GM18907 (cell line): Measurements from ENCODE around the gene SNN.

Experiments used
- ATAC-seq: cut with Tn5 transposase; IDR thresholded peaks from one replicate; pipeline ENCODE4 v1.9.1; 2021; ENCODE audit warnings: mild to moderate bottlenecking, moderate library complexity; ENCODE audit not compliant: unreplicated experiment

SNN gene

DNA sequence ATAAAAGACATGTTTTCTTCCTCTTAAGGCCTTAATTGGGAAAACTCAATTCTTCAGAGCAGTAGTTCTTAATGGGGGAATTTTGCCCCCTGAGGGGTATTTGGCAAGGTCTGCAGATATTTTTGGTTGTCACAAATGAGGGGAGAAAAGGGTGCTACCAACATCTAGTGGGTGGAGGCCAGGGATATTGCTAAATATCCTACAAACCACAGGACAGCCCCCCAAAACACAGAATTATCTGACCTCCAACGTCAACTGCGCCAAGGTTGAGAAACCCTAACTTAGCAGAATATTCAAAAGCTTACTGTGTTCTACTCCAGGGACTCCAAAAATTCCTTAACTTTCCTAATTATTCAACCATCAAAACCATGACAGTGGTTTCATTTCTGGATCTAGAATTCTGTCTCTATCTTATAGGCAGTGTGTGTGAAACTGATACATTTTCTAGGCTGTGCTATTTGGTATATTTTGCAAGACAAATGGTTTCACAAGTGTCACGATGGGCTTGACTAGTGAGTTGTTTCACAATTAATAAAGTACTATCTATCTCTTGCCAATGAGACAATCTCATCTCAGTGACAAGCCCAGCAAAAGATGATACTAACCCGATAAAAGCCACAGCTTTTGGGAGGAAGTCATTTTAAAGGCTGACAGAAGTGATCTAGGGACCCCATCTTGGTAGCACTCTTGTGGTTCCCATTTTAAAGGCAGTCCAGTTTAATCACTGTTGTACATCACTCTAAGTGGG is 59.7 kb downstream of the SNN start:
- no peak for ATAC-seq
